IMR-90 (cell line): ENCODE data around the gene HAS3. TPM values are rescaled to one million over a fixed set of nuclear protein-coding genes. Genes with fewer than 3 reads are reported as not detected.
A peak's percentile ranks its signal among the peaks of the same experiment; 100 is the strongest.

Experiments
- ATAC-seq: fragments of 200-7000 bp; cut with Tn5 transposase; 2 replicates; pipeline ENCODE4 v1.9.1; 2020; ENCODE audit warnings: low read depth, mild to moderate bottlenecking, moderate library complexity
- BruUV-seq: library from RNA; stranded (reverse); fragments of 400-500 nt; replicated peaks from 2 replicates; lab custom pipeline; 2021; lab: Mats Ljungman, UMichigan
- CTCF ChIA-PET: fragments of 300-600 bp; formaldehyde crosslinking; extraction: SDS; loops from one replicate; lab custom pipeline; 2021; ENCODE audit warnings: antibody characterized with exemption; lab: Yijun Ruan, JAX
- POLR2A ChIA-PET: fragments of 300-600 bp; sonication (Branson Sonifier 250); formaldehyde crosslinking; loops from one replicate; lab custom pipeline; 2022; ENCODE audit warnings: antibody characterized with exemption; ENCODE audit not compliant: unreplicated experiment; lab: Charles Lee
- DNase-seq: peaks from one replicate; pipeline ENCODE4 v3.0.0; 2013
- H2AFZ ChIP-seq: replicated peaks from 2 replicates; pipeline ENCODE3; 2013; ENCODE audit warnings: low read length, mild to moderate bottlenecking; ENCODE audit not compliant: poor library complexity
- H2AK5ac ChIP-seq: 2 replicates; pipeline ENCODE4 v1.6.1; 2013; ENCODE audit warnings: low read depth, low read length, inconsistent platforms
- H2AK9ac ChIP-seq: replicated peaks from 2 replicates; pipeline ENCODE3; 2013; ENCODE audit warnings: mild to moderate bottlenecking, low read depth, low read length, moderate library complexity; ENCODE audit not compliant: poor library complexity
- H2BK120ac ChIP-seq: 2 replicates; pipeline ENCODE4 v1.6.1; 2013; ENCODE audit warnings: low read depth, low read length, inconsistent platforms
- H2BK15ac ChIP-seq: 3 replicates; pipeline ENCODE4 v1.6.1; 2013; ENCODE audit warnings: low read depth, low read length, inconsistent platforms
- H2BK20ac ChIP-seq: 2 replicates; pipeline ENCODE4 v1.6.1; 2013; ENCODE audit warnings: low read depth, mild to moderate bottlenecking, inconsistent platforms, low read length, moderate library complexity
- H2BK5ac ChIP-seq: 2 replicates; pipeline ENCODE4 v1.6.1; 2013; ENCODE audit warnings: mild to moderate bottlenecking, low read depth, low read length, inconsistent platforms; ENCODE audit not compliant: poor library complexity, severe bottlenecking
- H3K14ac ChIP-seq: replicated peaks from 2 replicates; pipeline ENCODE4 v1.6.1; 2013; ENCODE audit warnings: low read depth, low read length, inconsistent platforms
- H3K18ac ChIP-seq: 2 replicates; pipeline ENCODE4 v1.6.1; 2013; ENCODE audit warnings: low read depth, low read length, control low read depth
- H3K23ac ChIP-seq: 2 replicates; pipeline ENCODE4 v1.6.1; 2013; ENCODE audit warnings: low read depth, low read length, inconsistent platforms
- H3K27ac ChIP-seq: 2 replicates; pipeline ENCODE4 v1.5.1; 2013; ENCODE audit warnings: mild to moderate bottlenecking, control low read depth, low read length; ENCODE audit not compliant: insufficient read depth
- H3K27me3 ChIP-seq: 2 replicates; pipeline ENCODE4 v1.6.1; 2013; ENCODE audit warnings: low read length; ENCODE audit not compliant: control insufficient read depth, insufficient read depth
- H3K36me3 ChIP-seq: 2 replicates; pipeline ENCODE4 v1.6.1; 2013; ENCODE audit warnings: low read length, mixed read lengths; ENCODE audit not compliant: control insufficient read depth, insufficient read depth
- H3K4ac ChIP-seq: 2 replicates; pipeline ENCODE4 v1.6.1; 2013; ENCODE audit warnings: low read depth, low read length, inconsistent platforms
- H3K4me1 ChIP-seq: 2 replicates; pipeline ENCODE4 v1.6.1; 2013; ENCODE audit warnings: low read length, mixed read lengths; ENCODE audit not compliant: control insufficient read depth, insufficient read depth
- H3K4me2 ChIP-seq: 2 replicates; pipeline ENCODE4 v1.6.1; 2013; ENCODE audit warnings: low read depth, mild to moderate bottlenecking, control low read depth, low read length, moderate library complexity
- H3K4me3 ChIP-seq: 2 replicates; pipeline ENCODE4 v1.5.1; 2013; ENCODE audit warnings: low read depth, mild to moderate bottlenecking, control low read depth, low read length, moderate library complexity; ENCODE audit not compliant: insufficient read depth
- H3K56ac ChIP-seq: 2 replicates; pipeline ENCODE4 v1.6.1; 2013; ENCODE audit warnings: low read length, inconsistent platforms; ENCODE audit not compliant: insufficient read depth; ENCODE audit errors: extremely low read depth
- H3K79me1 ChIP-seq, 2 experiments: 2 replicates each; pipeline ENCODE4 v1.6.1; 2013; ENCODE audit warnings: low read length in 2 of 2, inconsistent platforms in 1 of 2, low read depth in 1 of 2
- H3K9ac ChIP-seq: 2 replicates; pipeline ENCODE4 v1.6.1; 2013; ENCODE audit warnings: low read depth, low read length, control low read depth
- H3K9me1 ChIP-seq: 2 replicates; pipeline ENCODE4 v1.6.1; 2013; ENCODE audit warnings: low read length, inconsistent platforms; ENCODE audit not compliant: insufficient read depth
- H3K9me3 ChIP-seq: 2 replicates; pipeline ENCODE4 v1.6.1; 2013; ENCODE audit warnings: low read length; ENCODE audit not compliant: control insufficient read depth, insufficient read depth
- H4K20me1 ChIP-seq: 2 replicates; pipeline ENCODE4 v1.6.1; 2013; ENCODE audit warnings: low read length, inconsistent platforms; ENCODE audit not compliant: insufficient read depth
- H4K5ac ChIP-seq: 2 replicates; pipeline ENCODE4 v1.6.1; 2013; ENCODE audit warnings: mild to moderate bottlenecking, low read depth, low read length, control low read depth
- H4K8ac ChIP-seq, 2 experiments: 2 replicates each; pipeline ENCODE4 v1.6.1; 2013; ENCODE audit warnings: low read depth in 2 of 2, low read length in 2 of 2, control low read depth in 1 of 2, inconsistent platforms in 1 of 2
- H4K91ac ChIP-seq: 2 replicates; pipeline ENCODE4 v1.6.1; 2013; ENCODE audit warnings: low read depth, low read length, inconsistent platforms; ENCODE audit not compliant: insufficient read depth
- BHLHE40 ChIP-seq: fragments of 150-350 bp; IDR thresholded peaks from 2 replicates; pipeline ENCODE4 v1.6.1; 2016; ENCODE audit warnings: mild to moderate bottlenecking, low read depth, low read length
- FOS ChIP-seq: fragments of 150-350 bp; IDR thresholded peaks from 2 replicates; pipeline ENCODE4 v1.6.1; 2016; ENCODE audit warnings: low read depth, low read length
- MAFK ChIP-seq: IDR thresholded peaks from 2 replicates; pipeline ENCODE4 v1.6.1; 2012; ENCODE audit warnings: low read depth, low read length, improper control_type of control experiment
- MAZ ChIP-seq: IDR thresholded peaks from 2 replicates; pipeline ENCODE4 v1.6.1; 2012; ENCODE audit warnings: low read depth, mild to moderate bottlenecking, low read length, improper control_type of control experiment, moderate library complexity, borderline replicate concordance
- MXI1 ChIP-seq: IDR thresholded peaks from 2 replicates; pipeline ENCODE4 v1.6.1; 2012; ENCODE audit warnings: low read depth, mild to moderate bottlenecking, low read length, moderate library complexity, borderline replicate concordance
- NFE2L2 ChIP-seq: fragments of 150-350 bp; IDR thresholded peaks from 2 replicates; pipeline ENCODE4 v1.6.1; 2016; ENCODE audit warnings: low read depth, mild to moderate bottlenecking, low read length
- POLR2A ChIP-seq: IDR thresholded peaks from 2 replicates; pipeline ENCODE4 v1.6.1; 2012; ENCODE audit warnings: mild to moderate bottlenecking, low read depth, low read length
- RAD21 ChIP-seq: IDR thresholded peaks from 2 replicates; pipeline ENCODE4 v1.6.1; 2012; ENCODE audit warnings: low read length, improper control_type of control experiment
- SMC3 ChIP-seq: fragments of 150-350 bp; IDR thresholded peaks from 2 replicates; pipeline ENCODE4 v1.6.1; 2016; ENCODE audit warnings: low read depth, mild to moderate bottlenecking, antibody characterized with exemption, low read length, moderate library complexity
- USF2 ChIP-seq: fragments of 150-350 bp; IDR thresholded peaks from 2 replicates; pipeline ENCODE4 v1.6.1; 2017; ENCODE audit warnings: mild to moderate bottlenecking, antibody characterized with exemption, low read length, low read depth
- WGBS, 2 experiments: methylation state at CpG; one replicate each; pipeline versions ENCODE4 v1.1.5 to v1.1.7; 2013; ENCODE audit warnings: missing lambda C conversion rate in 2 of 2; ENCODE audit not compliant: insufficient read length in 1 of 2; ENCODE audit errors: extremely low coverage in 2 of 2; 5-methylcytosine and 5-hydroxymethylcytosine counted together
- dilution Hi-C: fragments of 300-500 bp; cut with HindIII; formaldehyde crosslinking; loops from one replicate; pipeline ENCODE4 v1.14.3; 2018; ENCODE audit warnings: low sequenced_read_pairs; ENCODE audit not compliant: unreplicated experiment
- in situ Hi-C: fragments of 300-500 bp; cut with MboI; formaldehyde crosslinking; loops from 3 replicates; pipeline ENCODE4 v1.14.3; 2019; ENCODE audit warnings: low sequenced_read_pairs, inconsistent platforms, mixed read lengths
- intact Hi-C: fragments of 100-400 bp; cut with micrococcal nuclease; formaldehyde crosslinking; loops from 2 replicates; pipeline ENCODE4 v1.10.0; 2022
- polyA plus RNA-seq, 3 experiments: library from polyadenylated mRNA; depleted of rRNA; stranded (reverse); fragments of >200 nt; gene quantifications; 2 replicates each; pipeline ENCODE4 v1.2.3, GENCODE V29; 2012; ENCODE audit warnings: low replicate concordance in 1 of 3
- total RNA-seq: library from RNA; depleted of rRNA; stranded (reverse); fragments of >200 nt; gene quantifications from 2 replicates; pipeline ENCODE4 v1.2.3, GENCODE V29; 2012

The HAS3 gene
- total and polyA plus RNA-seq, 2 of the 4 experiments (the other 2 are of a cell fraction): 0.36 to 0.97 TPM

- no TSS peak for BruUV-seq
- Histone ChIP-seq H2BK20ac (no peak overlapping the region), H2AK5ac (peak overlapping the region; percentile 4; the same call in 1 of the 2 replicates), H4K5ac (no peak overlapping the region), H3K56ac (peak overlapping the region; percentile 66; the same call in 1 of the 2 replicates), H4K91ac (no peak overlapping the region), H2AFZ (no peak overlapping the region), H3K4me2 (peak overlapping the region; percentile 83), H4K8ac (no peak overlapping the region; a peak in 1 of 4 replicates), H3K27me3 (no peaks in the 10 kb centered on the region), H2BK5ac (no peak overlapping the region), H3K23ac (peak overlapping the region; percentile 81; the same call in 1 of the 2 replicates), H3K36me3 (peaks cover 12% of the 10 kb centered on the region), H3K14ac (peak overlapping the region; percentile 85; the same call in 1 of the 2 replicates), H2BK120ac (no peak overlapping the region), H3K9me1 (no peaks in the 10 kb centered on the region; the same call in 1 of the 2 replicates), H3K27ac (no peak overlapping the region), H3K9me3 (no peaks in the 10 kb centered on the region), H3K4ac (no peak overlapping the region; the same call in 1 of the 2 replicates), H3K79me1 (peaks cover 17 to 56% of the 10 kb centered on the region in 2 experiments), H4K20me1 (peaks cover 23% of the 10 kb centered on the region; the same call in 1 of the 2 replicates), H3K4me3 (peak overlapping the region; percentile 91), H3K9ac (peak overlapping the region; percentile 64; the same call in 1 of the 2 replicates), H3K18ac (no peak overlapping the region), H2AK9ac (peak overlapping the region; percentile 19), H2BK15ac (no peak overlapping the region), H3K4me1 (no peaks in the 10 kb centered on the region)
- POLR2A ChIA-PET: interaction anchor here (0.6 to 0.9 kb wide), 3 partner anchors 12 to 54 kb away, joined by 3 to 5 read pairs (median 5); no protein-coding TSS in a partner anchor
- CTCF ChIA-PET: interaction anchor here (1.0 kb wide), 1 partner anchor 17 kb away, joined by 3 read pairs; no protein-coding TSS in a partner anchor
- dilution Hi-C loops: no loop called here
- DNase-seq (no peak), ATAC-seq (no peak)
- TF ChIP-seq MAZ (no peak), SMC3 (no peak), MXI1 (no peak), POLR2A (no peak), FOS (no peak), NFE2L2 (no peak), RAD21 (no peak), BHLHE40 (no peak), USF2 (no peak), MAFK (no peak)
- in situ Hi-C loops: no loop called here
- intact Hi-C loops: loop anchor here (5.0 kb wide), 1 partner anchor 141 kb away; no protein-coding TSS in a partner anchor
- no CpG with 5 or more reads among the region's 5 CpGs for whole genome bisulfite sequencing, 2 experiments
Observed at GRCh38 chr16:69133373-69133954, 28.0 kb downstream of the HAS3 start.
